HG03354 (cell line): ENCODE results near the gene TRIM32.

Experiments
- ATAC-seq: cut with Tn5 transposase; IDR thresholded peaks from one replicate; pipeline ENCODE4 v1.9.1; 2021; ENCODE audit warnings: mild to moderate bottlenecking; ENCODE audit not compliant: unreplicated experiment, poor library complexity, severe bottlenecking

TRIM32 gene

DNA sequence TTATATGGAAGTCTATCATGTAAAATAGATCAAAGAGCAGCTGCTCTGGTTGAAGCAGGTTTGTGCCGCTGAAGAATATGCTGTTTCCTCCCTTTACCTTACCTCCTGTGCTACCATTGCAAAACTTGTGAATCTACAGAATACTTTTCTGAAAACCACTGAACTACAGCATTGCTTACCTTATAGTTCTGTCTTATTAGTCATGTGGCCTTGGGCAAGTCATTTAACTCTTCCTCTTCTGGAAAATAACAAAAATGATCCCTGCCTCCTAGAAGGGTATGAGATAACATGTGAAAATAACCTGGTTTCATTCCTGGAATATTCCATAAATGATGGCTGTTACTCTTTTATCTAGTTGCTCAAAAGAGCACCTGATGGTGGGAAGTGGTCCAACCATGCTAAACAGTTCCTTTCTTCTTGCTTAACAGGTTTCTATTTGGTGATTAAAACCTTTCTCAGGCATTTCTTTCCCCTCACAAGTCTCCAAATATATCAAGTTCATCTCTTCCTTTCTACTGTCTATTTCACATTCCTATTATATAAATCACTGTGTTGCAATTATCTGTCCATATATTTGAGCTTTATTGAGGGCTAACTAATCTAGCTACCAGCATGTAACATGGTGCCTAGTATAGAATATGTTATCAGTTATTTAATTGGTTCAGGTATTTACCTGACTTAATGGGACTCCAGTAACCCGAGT is 15.0 kb downstream of the TRIM32 start:
- no peak for ATAC-seq

DNA sequence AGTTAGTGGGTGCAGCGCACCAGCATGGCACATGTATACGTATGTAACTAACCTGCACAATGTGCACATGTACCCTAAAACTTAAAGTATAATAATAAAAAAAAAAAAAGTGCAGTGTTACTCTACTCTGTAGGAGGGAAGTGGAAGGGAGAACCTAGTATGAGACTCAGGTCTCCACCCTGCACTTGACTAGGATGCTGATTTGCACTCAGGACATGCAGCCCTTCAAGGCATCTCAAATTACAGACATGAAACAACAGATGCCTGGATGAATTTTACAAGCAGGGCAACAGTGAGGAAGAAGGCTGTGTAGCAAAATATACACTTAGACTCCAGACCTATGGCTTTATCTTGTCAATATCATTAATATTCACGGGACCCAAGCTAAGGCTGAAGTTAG is 16.5 kb downstream of the TRIM32 start:
- no peak for ATAC-seq

DNA sequence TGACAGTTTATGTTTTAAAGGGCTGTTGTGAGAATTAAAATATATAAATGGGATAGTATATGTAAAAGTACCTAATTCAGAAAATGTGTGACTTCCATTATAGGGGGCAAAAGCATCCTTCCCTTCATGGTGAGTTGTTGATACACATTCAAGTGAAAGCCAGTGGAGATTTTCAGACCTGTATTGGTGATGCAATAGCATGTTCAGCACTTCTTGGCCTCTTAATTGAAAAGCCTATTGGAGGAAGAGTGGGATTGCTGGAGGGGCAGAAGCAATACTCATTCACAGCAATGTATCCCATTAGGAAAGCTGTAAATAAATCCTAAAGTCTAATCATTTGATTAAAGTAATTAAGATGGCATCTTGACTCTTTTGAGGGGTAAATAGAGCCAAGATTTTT is 17.4 kb downstream of the TRIM32 start:
- ATAC-seq: no peak

DNA sequence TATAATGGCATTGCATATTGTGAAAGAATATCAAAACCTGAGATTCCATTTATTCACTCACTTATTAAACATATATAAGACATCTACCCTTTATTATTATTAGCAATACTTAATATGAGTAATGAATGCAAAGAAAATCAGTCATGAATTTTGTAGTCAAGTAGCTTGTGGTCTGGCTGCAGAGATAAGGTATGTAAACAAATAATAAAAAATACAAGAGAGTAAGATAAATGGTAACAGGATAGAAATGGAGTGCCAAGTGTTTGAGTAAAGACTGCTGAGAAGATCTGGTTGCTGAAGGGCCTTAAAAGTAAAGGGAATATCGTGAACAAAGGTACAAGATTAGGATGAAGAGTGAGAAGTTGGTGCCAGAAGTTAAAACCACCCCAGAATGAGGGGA is 18.4 kb downstream of the TRIM32 start:
- no peak for ATAC-seq

DNA sequence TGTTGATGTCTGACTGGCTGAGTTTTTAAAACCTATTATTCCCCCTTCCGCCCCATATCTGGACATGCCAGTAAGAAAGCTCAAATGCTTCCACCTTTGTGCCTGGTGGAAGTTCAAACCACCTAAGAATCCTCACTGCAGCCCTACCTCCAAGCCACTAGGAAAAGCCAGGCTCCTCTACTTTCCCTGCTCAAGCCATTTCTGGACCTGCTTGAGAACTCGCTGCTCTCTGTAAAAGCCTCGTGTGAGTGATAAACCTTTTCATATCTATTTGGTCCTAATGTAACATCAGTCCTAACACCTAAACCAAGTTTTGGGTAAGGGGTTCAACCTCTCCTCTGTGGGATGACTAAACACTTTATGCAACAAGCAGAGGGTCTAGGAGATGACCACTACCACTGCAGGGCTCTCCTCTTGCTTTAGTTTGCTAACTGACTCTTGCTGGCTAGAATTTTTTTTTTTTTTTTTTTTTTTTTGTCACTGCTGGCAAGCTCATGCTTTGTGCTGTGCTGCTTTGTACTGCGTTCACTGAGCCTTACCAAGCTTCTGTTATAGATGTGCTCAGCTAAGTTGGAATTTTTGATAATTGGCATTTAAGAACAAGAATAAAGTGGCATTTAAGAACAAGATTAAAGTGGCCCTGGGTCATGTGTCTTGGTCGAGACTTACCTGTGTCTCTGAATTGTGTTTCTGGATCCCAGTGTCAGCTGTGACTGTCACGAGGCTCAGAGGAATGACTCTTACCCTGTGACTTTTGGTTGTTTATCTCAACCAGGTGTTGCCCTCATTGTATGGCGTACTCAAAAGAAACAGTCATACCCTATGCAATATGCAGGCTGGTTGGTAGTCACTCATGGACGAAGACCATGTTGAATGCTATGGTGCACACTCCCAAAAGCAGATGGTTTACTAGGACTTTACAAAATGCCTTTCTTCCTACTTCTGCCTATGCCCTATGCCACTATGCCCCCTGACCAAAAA is 19.5 kb downstream of the TRIM32 start:
- no peak for ATAC-seq

DNA sequence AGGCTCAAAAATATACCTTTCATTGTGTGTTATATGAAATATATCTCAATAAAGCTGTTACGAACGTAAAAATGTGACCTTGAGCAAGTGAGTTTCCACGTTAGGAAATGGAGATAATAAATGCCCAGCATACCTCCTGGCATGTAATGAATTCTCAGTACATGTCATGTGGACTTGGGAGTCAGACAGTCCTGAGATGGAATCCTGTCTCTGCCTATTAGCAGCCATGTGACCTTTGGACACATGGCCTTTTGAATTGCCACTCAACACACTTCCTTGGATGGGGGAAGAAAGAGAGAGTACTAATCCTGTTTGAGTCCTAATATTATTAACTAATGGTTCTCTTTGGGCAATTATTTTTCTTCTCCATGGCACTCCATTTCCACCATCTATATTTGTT is 25.7 kb downstream of the TRIM32 start:
- no peak for ATAC-seq

DNA sequence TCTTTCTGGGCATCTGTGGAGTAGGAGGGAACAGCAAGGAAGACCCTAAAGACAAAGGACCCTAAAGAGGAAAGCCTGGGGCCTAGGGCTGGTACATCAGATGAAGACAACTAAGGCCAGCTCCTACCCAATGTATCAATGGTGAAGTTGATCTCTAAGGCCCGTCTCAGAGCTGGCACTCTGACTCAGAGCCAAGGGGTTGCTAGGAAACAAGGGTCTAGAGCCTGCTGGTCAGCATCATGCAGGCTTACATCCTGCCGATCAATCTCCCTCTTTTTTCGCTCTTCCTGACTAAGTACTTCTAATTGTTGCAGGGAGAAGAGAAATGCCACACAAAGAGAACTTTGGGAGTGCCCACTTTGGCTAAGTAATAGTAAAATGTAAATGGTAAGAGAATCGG is 26.2 kb downstream of the TRIM32 start:
- ATAC-seq: no peak

DNA sequence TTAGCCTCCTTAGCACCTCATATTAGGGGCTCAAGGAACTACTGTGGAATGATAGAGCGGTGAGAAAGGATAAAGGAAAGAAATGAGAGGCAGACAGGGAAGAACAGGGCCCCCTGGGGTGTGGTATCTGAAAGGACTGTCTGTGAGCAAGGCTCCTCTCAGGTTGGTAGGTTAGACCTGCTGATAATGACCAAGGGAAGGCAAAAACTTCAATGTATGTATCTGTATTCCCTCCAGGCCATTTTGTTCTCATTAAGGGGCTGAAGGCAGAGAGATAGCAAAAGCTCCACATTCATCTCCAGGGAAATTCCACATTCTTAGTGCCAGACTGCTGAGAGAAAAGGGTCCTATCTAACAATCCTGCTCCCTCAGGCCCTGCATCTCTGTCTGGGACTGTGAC is 28.6 kb downstream of the TRIM32 start:
- no peak for ATAC-seq

DNA sequence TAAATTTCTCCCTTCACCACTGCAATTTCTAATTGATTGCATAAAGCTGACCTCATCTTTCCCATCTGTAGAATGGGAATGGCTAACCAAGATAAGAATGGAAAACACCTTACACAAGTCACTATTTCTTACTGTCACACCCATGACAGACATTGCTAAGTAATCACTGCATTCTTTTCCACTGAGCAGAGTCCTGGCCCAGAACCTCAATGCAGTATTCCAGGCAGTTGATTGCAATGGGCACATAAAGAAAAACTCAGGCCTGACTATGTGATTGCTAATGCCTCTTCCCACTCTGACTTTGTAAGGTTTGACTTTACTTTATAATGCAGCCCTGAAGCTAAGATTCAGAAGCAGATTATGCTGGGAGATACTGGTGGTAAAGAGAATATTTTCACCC is 29.3 kb downstream of the TRIM32 start:
- ATAC-seq: no peak

DNA sequence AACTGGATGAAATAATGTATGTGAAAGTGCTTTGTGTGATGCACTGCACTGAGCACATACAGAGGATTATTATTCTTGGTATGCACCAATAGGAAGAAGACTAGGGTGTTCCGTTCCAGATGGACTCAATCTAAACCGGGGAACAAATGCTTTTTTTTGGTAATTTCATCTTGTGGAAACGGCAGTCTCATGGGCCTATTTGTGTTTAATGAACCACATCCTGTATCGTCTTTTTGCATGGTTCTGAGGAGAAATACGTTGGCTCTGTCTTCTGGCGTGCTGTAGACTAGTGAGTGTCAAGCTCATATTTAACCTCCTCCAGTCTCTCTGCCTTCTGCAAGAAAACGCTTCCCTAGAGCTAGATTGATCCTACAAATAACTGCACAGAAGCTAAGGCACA is 30.0 kb downstream of the TRIM32 start:
- no peak for ATAC-seq

DNA sequence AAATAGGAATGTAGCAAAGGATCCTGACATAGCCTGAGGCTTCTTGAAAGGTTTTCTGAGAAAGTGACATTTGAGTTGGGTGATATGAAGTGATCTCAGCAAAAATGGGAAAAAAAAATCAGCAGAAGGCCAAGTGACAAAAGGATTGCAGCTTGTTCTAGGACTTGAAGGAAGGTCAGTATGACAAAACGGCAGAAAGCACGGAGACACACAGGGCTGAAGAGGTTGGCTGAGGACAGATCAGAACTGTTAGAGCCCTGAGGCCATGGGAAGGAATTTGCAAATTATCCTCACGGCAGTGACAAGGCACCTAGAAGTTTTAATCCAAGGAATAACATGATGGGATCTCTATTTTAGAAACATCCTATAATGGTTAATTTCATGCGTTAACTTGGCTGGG is 31.0 kb downstream of the TRIM32 start:
- ATAC-seq: no peak

DNA sequence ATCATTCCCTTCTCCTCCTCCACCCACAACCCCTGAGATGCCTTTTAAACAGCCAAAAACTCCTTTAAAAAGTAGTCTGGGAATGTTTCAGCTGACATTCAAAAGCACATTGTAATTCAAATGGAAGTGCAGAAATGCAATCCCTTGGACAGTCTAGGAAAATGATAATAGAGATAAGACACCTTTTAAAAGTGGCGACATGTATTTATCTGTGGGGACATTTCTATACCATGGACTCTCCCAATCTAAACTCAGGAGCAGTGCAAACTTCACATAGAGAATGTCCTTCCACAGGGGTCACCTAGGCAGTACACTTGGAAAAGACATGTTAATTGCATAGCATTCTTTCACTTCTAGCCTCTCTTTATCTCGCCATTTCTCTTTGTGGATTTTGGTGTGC is 33.0 kb downstream of the TRIM32 start:
- no peak for ATAC-seq

DNA sequence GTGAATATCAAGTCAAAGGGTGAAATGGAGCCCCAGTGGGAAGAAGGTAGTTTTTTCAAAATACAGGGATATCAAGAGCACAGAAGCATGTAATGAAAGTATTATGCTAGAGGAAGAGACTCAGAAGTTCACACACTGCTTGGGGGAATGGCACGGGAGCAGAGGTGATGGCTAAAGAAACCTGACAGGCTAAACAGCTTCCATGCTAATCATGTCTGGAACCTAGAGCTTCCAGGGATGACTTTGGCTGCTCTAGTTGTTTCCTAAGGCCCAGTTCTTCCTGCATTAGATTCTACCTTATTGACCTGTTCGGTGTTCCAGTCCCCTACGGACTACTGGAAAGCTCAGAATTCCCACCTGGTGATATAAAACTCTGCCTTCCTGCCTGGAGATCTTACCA is 34.3 kb downstream of the TRIM32 start:
- ATAC-seq: no peak

DNA sequence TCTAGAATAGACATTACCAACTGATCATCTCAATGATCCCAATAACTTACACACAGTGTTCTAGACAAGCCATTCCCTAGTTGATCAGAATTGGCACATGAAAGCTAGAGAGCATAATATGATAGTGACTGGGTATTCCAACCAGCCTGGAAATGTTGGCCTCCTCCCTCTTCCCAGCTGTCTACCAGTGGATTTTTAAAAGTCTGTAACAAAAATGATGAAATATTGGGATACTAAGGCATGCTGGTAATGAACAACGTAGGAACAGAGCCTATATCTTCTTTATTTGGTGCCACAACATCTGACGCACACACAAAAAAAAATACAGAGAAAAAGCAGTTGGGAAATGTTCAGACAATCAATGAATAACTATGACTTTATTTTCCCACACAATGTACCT is 34.8 kb downstream of the TRIM32 start:
- no peak for ATAC-seq

DNA sequence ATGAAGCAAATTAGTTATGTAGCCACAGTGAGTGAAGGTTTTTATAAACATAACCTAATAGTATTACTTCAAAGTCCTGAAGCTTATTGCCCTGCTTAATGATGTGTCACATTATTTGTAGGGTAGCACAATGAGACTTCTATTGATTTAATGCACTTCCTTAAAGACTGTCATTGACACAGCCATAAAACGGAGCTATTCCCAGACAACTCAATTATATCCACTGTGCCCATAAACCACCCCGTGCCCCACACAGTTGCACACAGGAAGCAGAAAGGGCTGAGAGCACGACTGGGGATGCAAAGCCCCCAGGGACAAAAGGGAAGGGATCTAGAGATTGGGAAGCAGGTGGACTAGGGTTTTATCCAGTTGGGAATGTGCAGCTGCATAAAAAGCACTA is 37.0 kb downstream of the TRIM32 start:
- no peak for ATAC-seq

DNA sequence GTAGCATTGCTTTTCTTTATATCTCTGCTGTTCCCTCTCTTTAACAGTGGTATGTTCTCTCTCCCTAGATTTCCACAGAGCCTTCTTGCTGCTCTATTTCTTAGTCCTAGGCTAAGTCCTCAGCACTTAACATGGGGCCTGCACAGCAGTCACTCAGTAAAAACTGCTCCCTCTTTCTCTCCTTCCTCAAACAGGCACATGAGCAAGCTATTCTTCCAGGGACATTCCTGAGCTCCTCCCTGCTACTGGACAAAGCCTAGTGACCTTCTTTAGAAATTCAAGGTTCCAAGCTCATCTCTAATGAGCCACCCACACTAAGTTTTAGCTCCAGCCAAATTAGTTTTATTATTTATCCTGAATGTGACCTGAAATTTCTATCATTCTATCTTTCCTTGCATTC is 39.5 kb downstream of the TRIM32 start:
- no peak for ATAC-seq

DNA sequence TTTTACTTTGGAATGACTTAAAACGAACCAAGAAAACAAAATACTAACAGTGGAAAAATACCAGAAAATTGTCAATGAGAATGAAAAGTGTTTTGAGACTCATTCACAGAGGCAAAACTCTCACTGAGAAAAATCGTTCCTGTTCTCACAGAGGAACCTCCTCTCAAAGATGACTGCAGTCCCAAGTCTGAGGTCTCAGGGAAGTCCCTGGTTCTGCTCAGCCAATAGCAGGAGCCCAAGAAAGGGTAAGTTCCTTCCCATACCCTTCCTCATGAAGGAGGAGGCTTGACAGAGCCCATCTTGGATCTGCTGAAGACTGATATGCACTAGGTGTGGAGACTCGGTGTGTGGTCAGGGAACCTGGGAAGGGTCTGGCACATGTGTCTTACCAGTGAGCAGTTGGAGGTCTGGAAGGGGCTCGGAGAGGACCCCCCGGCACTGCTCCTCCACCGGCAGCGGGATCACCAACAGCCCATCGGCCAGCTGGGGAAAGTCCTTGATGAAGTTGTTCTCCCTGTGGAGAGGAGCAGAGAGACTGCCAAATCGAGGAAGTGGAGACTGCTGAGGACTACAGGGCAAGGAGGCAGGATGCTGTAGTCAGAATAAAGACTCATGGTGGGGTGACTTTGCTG is 46.0 kb downstream of the TRIM32 start:
- no peak for ATAC-seq

DNA sequence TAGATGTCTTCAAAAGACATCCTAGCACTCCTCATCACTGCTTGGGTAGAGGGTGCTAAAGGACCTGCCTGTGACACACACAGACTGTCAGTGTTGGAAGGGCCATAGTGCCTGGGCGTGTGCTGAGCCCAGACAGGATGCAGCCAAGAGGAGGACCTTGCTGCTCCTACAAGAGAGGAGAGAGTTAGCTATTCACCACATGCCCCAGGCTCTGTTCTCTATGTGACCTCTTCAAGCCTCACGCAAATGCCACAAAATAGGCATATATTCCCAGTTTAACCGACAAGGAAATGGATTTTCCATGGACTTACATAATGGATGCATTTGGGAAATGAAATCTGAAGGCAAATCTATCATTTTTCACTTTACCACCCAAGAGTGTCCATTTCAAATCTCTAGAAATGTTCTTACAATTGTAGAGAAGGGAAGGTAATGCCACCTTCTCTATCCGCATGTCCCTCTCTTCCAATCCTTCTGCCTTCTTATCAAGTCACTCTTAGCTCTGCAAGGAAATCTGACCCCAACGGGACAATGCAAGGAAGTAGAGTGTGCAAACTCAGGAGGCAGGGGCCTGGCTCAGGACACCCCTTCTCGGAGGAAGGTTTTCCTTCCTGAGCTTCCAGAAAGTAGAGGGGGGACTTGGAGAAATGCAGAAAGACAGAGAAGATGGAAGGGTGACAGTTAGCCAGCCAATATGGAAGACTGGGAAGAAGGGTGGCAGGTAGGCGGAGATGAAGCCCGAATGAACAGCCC is 49.5 kb downstream of the TRIM32 start:
- ATAC-seq: peak; percentile 4

DNA sequence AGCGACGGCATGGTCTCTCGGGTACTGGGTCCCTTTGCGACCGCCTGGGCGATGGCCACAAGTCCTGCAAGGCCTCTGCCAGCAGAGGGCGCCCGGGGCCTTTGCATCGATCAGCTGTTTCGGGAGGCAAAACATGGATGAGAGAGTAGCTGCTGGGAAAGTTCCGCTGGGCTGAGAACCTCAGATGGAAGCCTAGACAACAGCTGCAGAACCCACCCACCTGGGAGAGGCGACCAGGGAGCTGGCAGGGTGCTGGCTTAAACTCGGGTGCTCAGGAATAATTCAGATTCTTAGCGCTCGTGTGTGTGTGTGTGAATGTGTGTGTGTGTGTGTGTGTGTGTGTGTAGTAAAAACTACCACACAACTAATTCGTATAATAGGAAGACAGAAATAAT is 50.0 kb downstream of the TRIM32 start:
- ATAC-seq: peak; percentile 75

DNA sequence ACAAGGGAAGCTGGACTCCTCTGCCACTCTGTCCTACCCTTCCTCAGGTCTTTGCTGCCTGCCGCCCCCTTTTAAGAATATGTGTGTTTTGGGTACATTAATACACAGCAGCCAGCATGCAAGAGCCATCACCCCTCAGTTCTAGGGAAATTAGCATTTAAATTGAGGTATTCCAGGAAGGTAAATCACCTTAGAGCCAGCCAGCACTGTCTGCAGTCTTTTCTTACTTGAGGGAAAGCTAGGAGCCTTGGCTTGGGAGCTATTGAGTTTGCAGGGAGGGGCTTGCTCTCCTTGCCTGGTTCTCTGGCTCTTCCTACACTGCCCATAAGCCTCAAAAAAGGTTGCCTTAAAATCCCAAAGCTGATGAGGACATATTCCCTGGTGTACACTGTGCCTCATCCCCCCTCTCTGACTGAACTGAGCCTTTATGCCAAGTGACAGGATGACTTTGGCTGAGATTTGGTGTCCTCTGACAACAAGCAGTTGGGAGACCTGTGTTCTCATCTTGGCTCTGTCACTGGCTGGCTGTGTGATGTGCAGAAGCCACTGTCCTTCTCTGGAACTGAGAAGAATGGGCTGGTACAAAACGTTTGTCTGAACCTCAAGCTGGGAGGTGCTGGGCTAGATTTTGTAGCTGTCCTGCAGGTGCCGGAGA is 54.1 kb downstream of the TRIM32 start:
- ATAC-seq: no peak
